G401.6 (cell line): ENCODE data around the gene WSCD2.
"Not testable (repeated sequence)": the region's sequence is repeated elsewhere in the genome, so short reads cannot be mapped to it uniquely, and the experiment has no call there.

Source experiments
- FAIRE-seq: peaks from 2 replicates; lab custom pipeline; 2012; peaks lifted over from hg19 to GRCh38; lab: Jason Lieb, UNC

The WSCD2 gene

GRCh38 chr12:108198043-108198442, 69.0 kb downstream of the WSCD2 start:
- no peak for FAIRE-seq

- no peak for FAIRE-seq
These were observed 70.0 kb downstream of the WSCD2 start for GRCh38 chr12:108199106-108199505.

GRCh38 chr12:108201808-108202207, 72.7 kb downstream of the WSCD2 start:
- no peak for FAIRE-seq

DNA sequence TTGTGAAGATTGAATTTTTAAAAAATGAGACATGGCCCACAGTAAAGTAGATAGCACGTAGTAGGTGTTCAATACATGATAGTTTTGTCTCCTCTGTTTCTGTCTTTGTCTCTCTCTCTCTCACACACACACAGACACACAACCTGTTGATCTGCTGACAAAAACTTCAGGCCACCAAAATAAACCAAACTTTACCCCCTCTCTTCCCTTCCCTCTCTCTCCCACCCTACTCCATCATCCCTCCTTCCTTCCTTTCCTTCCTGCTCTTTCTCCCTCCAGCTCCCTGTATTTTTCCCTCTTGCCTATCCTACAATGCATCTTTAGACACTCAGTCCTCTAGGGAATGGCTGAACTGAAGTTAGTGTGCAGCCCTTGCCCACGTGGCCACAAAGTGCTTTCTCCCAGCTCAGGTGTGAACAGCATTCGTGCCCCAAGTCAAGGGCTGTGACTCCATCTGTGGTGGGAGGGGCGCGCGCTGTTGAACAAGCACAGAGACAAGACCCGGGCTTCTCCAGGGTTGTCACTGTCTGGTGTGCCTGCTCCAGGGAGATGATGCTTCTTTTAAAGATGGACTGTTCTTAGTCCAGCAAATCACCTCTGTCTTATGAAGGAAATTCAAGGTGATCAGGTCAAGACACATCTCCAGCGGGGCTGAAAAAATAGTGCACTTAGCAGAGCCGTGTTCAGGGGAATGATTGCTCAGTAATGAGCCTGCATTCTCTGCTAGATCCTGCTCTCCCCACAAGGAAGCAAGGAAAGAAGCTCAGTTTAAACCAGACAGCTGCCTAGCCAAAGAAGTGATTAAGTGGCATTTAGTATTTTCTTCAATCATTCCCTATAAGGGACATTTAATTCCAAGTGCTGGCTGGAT, 75.3 kb downstream of the WSCD2 start:
- FAIRE-seq, result no peak

GRCh38 chr12:108205864-108206263, 76.8 kb downstream of the WSCD2 start:
- no peak for FAIRE-seq

- no peak for FAIRE-seq
These were observed 79.0 kb downstream of the WSCD2 start for GRCh38 chr12:108207791-108208730.

- FAIRE-seq, result no peak
These were observed 80.9 kb downstream of the WSCD2 start for GRCh38 chr12:108210001-108210400.

GRCh38 chr12:108211157-108211556, 82.1 kb downstream of the WSCD2 start:
- no peak for FAIRE-seq

GRCh38 chr12:108213871-108214445, 84.9 kb downstream of the WSCD2 start:
- no peak for FAIRE-seq

GRCh38 chr12:108214486-108214885, 85.4 kb downstream of the WSCD2 start:
- no peak for FAIRE-seq

DNA sequence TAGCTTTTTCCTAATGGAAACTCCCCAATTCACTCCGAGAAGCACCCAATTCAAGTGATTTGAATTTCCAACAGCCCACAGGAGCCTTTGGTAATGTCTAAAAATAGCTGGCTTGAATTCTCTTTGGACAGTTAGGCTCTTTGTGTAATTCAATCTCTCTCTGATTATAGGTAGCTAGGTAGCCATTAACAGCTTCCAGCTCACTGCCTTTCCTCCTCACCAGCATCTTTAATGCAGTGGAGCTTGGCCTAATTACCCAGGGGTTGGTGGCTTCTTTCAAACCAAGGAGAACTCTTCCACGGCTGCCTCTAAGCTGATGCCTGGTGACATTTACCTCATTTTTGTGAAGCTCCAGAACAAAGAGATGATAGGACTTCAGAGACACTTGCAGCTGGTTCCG, 86.4 kb downstream of the WSCD2 start:
- FAIRE-seq, result no peak

- FAIRE-seq, result no peak
These were observed 89.8 kb downstream of the WSCD2 start for GRCh38 chr12:108218921-108219320.

GRCh38 chr12:108225101-108225500, 96.0 kb downstream of the WSCD2 start:
- not testable (repeated sequence) for FAIRE-seq

GRCh38 chr12:108226866-108227265, 97.8 kb downstream of the WSCD2 start:
- no peak for FAIRE-seq

DNA sequence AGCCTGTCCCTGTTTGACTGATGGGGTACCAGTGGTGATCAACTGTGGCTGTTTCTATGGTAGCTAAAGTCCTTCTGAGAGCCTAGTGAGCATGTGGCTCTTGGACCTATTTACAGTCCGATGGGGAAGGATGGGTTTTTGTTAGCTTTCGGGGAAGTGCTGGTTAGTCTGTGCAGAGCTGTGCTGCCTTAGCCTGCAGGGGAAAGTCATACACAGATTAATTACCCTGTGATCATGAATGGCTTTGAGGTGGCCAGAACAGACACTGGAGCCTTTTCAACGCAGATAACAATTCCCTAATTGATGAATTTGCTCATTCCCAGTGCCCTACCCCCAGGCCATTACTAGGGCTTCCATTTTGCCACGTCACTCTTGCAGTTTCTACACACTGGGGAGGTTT, 99.7 kb downstream of the WSCD2 start:
- no peak for FAIRE-seq

DNA sequence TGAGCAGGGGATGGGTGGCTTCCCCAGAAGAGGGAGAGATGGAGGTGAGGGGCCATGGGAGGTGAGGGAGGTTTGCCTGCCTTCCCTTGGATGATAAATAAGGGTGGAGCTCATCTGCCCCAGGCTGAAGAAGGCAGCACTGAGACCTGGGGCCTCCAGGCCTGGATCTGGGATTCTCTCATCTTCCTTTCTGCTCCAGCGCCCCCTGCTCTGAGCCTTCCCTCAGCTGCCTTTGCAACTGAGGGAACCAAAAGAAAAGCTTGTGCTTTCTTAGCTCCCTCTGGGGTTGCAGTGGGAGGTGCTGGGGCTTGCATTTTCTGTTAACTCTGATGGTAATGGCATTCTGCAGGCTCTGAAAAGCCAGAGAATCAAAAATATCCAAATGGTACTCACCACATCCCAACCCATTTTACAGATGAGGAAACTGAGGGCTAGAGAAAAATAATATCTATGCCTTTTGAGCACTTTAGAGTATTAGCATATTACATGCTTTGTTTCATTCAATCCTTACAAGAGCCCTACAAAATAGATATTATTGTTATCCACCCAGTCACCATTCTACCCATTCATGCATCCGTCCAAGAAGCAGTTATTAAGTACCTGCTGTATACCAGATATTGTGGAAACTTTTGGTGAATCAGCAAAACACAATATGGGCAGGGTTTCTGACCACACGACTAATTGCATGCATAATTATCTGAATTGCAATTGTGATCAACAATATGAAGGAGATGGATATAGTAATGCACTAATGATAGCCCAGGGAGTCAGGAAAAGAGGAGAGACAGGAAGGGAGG, 102.2 kb downstream of the WSCD2 start:
- FAIRE-seq, result no peak

DNA sequence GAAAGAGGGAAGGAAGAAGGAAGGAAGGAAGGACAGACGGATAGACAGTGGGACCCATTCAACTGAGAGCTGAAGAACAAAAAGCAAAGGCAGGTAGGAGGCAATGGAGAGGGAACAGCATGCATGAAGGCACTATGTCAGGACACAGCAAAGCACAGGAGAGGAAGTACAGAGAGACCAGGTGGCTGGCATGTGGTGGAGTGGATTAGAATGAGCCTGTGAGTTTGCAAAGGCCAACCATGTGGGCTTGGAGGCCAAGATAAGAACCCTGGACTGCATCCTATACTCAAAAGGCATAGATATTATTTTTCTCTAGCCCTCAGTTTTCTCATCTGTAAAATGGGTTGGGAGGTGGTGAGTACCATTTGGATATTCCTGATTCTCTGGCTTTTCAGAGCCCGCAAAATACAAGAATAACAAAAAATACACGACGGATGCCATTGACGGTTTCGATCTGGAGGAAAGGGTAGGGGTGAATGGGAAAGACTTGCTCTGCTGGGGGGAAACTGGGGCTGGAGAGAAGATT, 102.9 kb downstream of the WSCD2 start:
- FAIRE-seq, result no peak

DNA sequence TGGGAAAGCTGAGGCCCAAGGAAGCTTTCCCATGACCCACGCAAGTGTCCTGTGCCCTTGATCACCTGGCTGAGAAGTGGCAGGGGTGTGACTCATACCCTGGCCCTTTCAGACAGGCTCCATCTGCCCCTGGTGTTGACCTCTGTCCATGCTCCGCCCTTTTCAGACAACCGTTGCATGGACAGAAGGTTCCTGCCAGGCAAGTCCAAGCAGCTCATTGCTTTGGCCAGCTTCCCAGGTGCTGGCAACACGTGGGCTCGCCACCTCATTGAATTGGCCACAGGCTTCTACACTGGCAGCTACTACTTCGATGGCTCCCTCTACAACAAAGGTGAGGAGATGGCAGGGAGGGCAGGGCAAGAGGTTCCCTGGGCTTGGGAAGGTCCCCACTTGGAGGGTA, 103.5 kb downstream of the WSCD2 start:
- FAIRE-seq, result no peak

GRCh38 chr12:108234158-108234557, 105.1 kb downstream of the WSCD2 start:
- no peak for FAIRE-seq

DNA sequence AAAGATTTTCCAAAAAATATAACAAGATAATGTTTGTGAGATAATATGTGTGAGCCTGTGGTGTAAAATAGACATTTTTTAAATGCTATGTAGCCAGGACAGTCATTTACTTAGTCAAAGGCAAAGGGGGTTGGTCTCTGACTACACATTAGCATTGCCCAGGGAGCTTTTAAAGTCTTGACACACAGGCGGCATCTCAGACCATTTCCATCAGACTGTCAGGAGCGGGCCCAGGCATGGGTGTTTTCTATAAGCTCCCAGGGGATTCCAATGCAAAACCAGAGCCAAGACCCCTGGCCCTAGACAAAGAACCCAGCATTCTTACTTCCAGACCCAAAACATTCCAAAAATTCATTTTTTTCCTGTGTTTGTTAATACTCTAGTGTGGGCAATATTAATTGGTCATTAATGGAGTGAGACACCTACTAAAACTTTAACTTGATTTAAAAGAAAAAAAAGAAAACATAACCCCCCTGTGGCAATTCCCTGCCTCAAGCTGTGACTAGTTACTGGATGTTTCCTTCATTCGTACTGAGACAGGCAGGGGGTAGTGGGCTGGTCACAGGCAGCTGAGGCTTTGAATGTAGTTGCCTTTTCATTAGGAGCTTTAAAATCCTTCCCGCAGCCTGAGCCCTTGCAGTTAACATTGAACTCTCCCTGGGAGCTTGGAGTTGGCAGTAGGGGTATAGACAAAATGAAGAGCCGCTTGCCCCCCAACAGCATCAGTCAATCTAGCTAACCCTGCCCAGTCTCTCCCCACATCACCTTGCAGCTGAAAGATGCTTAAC, 106.3 kb downstream of the WSCD2 start:
- no peak for FAIRE-seq

GRCh38 chr12:108235985-108236263, 106.8 kb downstream of the WSCD2 start:
- FAIRE-seq, result no peak
